GM19328 (cell line): ENCODE results near the gene UROC1.

Experiments used
- ATAC-seq: cut with Tn5 transposase; IDR thresholded peaks from one replicate; pipeline ENCODE4 v1.9.1; 2021; ENCODE audit warnings: mild to moderate bottlenecking, moderate library complexity; ENCODE audit not compliant: unreplicated experiment

The UROC1 gene

GRCh38 chr3:126497956-126498355, 19.6 kb downstream of the UROC1 start:
- ATAC-seq, result no peak

- no peak for ATAC-seq
Observed at GRCh38 chr3:126496894-126497850, 20.4 kb downstream of the UROC1 start.

GRCh38 chr3:126495786-126496185, 21.8 kb downstream of the UROC1 start:
- no peak for ATAC-seq

- ATAC-seq, result no peak
Observed at GRCh38 chr3:126494970-126495230, 22.7 kb downstream of the UROC1 start.

GRCh38 chr3:126494204-126494969, 23.2 kb downstream of the UROC1 start:
- no peak for ATAC-seq

GRCh38 chr3:126493739-126494138, 23.8 kb downstream of the UROC1 start:
- ATAC-seq, result no peak

GRCh38 chr3:126493051-126493450, 24.5 kb downstream of the UROC1 start:
- no peak for ATAC-seq

GRCh38 chr3:126491221-126492013, 26.2 kb downstream of the UROC1 start:
- no peak for ATAC-seq

GRCh38 chr3:126490619-126491018, 27.0 kb downstream of the UROC1 start:
- no peak for ATAC-seq

GRCh38 chr3:126488886-126489569, 28.5 kb downstream of the UROC1 start:
- no peak for ATAC-seq

GRCh38 chr3:126488185-126488584, 29.4 kb downstream of the UROC1 start:
- ATAC-seq, result no peak

- no peak for ATAC-seq
Observed at GRCh38 chr3:126487151-126487771, 30.3 kb downstream of the UROC1 start.

GRCh38 chr3:126486360-126486847, 31.2 kb downstream of the UROC1 start:
- no peak for ATAC-seq

GRCh38 chr3:126485956-126486355, 31.6 kb downstream of the UROC1 start:
- no peak for ATAC-seq

GRCh38 chr3:126485176-126485897, 32.2 kb downstream of the UROC1 start:
- no peak for ATAC-seq

- ATAC-seq, result no peak
Observed at GRCh38 chr3:126484662-126485061, 32.9 kb downstream of the UROC1 start.

- ATAC-seq, result no peak
Observed at GRCh38 chr3:126484148-126484547, 33.4 kb downstream of the UROC1 start.

GRCh38 chr3:126483321-126483761, 34.2 kb downstream of the UROC1 start:
- ATAC-seq, result no peak

GRCh38 chr3:126482503-126483255, 34.9 kb downstream of the UROC1 start:
- no peak for ATAC-seq
